Liver (tissue), 9 donors: ENCODE measurements around the gene RNASEH2A. TPM values are rescaled to one million over a fixed set of nuclear protein-coding genes. Genes with fewer than 3 reads are reported as not detected.
A peak's percentile ranks its signal among the peaks of the same experiment; 100 is the strongest.

Source experiments
- DNase-seq: peaks from one replicate; pipeline ENCODE4 v3.0.0-alpha.2; 2017; ENCODE audit warnings: low spot score
- H3K27ac ChIP-seq, 2 donors: one replicate each; pipeline ENCODE4 v1.7.0; 2013; ENCODE audit warnings: inconsistent platforms in 2 of 2, low read length in 2 of 2, control low read depth in 1 of 2, low read depth in 1 of 2, mild to moderate bottlenecking in 1 of 2
- H3K27me3 ChIP-seq, 4 donors: one replicate each; pipeline versions ENCODE4 v1.6.1 to v1.7.0; 2013; ENCODE audit warnings: low read length in 3 of 4, inconsistent platforms in 1 of 4, mild to moderate bottlenecking in 1 of 4, moderate library complexity in 1 of 4; ENCODE audit not compliant: control insufficient read depth in 4 of 4, insufficient read depth in 4 of 4
- H3K36me3 ChIP-seq, 4 donors: one replicate each; pipeline versions ENCODE4 v1.6.1 to v1.7.0; 2013; ENCODE audit warnings: low read length in 3 of 4, mild to moderate bottlenecking in 3 of 4, low read depth in 1 of 4, moderate library complexity in 1 of 4; ENCODE audit not compliant: control insufficient read depth in 4 of 4, insufficient read depth in 3 of 4
- H3K4me1 ChIP-seq, 4 donors: one replicate each; pipeline versions ENCODE4 v1.6.1 to v1.7.0; 2013; ENCODE audit warnings: low read length in 3 of 4, mild to moderate bottlenecking in 3 of 4, moderate library complexity in 1 of 4; ENCODE audit not compliant: control insufficient read depth in 4 of 4, insufficient read depth in 4 of 4
- H3K4me3 ChIP-seq, 3 donors: one replicate each; pipeline versions ENCODE4 v1.6.1 to v1.7.0; 2013; ENCODE audit warnings: low read length in 3 of 3, control low read depth in 1 of 3, low read depth in 1 of 3, mild to moderate bottlenecking in 1 of 3
- H3K9ac ChIP-seq, 2 donors: one replicate each; pipeline ENCODE4 v1.7.0; 2013; ENCODE audit warnings: low read length in 2 of 2, mild to moderate bottlenecking in 2 of 2, moderate library complexity in 2 of 2, control low read depth in 1 of 2, low read depth in 1 of 2
- H3K9me3 ChIP-seq, 4 donors: one replicate each; pipeline versions ENCODE4 v1.6.1 to v1.7.0; 2013; ENCODE audit warnings: low read length in 3 of 4; ENCODE audit not compliant: control insufficient read depth in 4 of 4
- ATF3 ChIP-seq: IDR thresholded peaks from 2 replicates; pipeline ENCODE4 v1.6.1; 2016; ENCODE audit warnings: antibody characterized with exemption
- CTCF ChIP-seq: fragments of 150-350 bp; IDR thresholded peaks from 2 replicates; pipeline ENCODE4 v1.5.1; 2017; ENCODE audit warnings: improper control_type of control experiment, low read depth, low read length; ENCODE audit not compliant: missing input control
- EGR1 ChIP-seq, 2 donors: IDR thresholded peaks; 2 replicates each; pipeline ENCODE4 v1.6.1; 2016 to 2018; ENCODE audit warnings: antibody characterized with exemption in 2 of 2, low read depth in 2 of 2
- FOXA1 ChIP-seq: IDR thresholded peaks from 2 replicates; pipeline ENCODE4 v1.6.1; 2016; ENCODE audit warnings: antibody characterized with exemption
- FOXA2 ChIP-seq: IDR thresholded peaks from 2 replicates; pipeline ENCODE4 v1.6.1; 2016; ENCODE audit warnings: antibody characterized with exemption
- GABPA ChIP-seq, 2 donors: IDR thresholded peaks in 1 of 2; conservative IDR thresholded peaks in 1 of 2; 2 replicates each; pipeline ENCODE4 v1.6.1; 2016; ENCODE audit warnings: antibody characterized with exemption in 2 of 2, mild to moderate bottlenecking in 1 of 2, moderate library complexity in 1 of 2
- HNF4A ChIP-seq, 2 donors: conservative IDR thresholded peaks; 2 replicates each; pipeline ENCODE4 v1.6.1; 2016; ENCODE audit warnings: antibody characterized with exemption in 2 of 2, mild to moderate bottlenecking in 2 of 2
- HNF4G ChIP-seq: IDR thresholded peaks from 2 replicates; pipeline ENCODE4 v1.6.1; 2016; ENCODE audit warnings: antibody characterized with exemption
- MAX ChIP-seq: IDR thresholded peaks from 2 replicates; pipeline ENCODE4 v1.6.1; 2016; ENCODE audit warnings: antibody characterized with exemption
- RAD21 ChIP-seq, 2 donors: IDR thresholded peaks; 2 replicates each; pipeline ENCODE4 v1.6.1; 2016; ENCODE audit warnings: antibody characterized with exemption in 2 of 2, mild to moderate bottlenecking in 2 of 2
- REST ChIP-seq: IDR thresholded peaks from 2 replicates; pipeline ENCODE4 v1.6.1; 2016; ENCODE audit warnings: antibody characterized with exemption, mild to moderate bottlenecking
- RXRA ChIP-seq, 2 donors: IDR thresholded peaks; 2 replicates each; pipeline ENCODE4 v1.6.1; 2017 to 2018; ENCODE audit warnings: antibody characterized with exemption in 2 of 2, mild to moderate bottlenecking in 1 of 2
- SP1 ChIP-seq: IDR thresholded peaks from 2 replicates; pipeline ENCODE4 v1.6.1; 2018; ENCODE audit warnings: antibody characterized with exemption, mild to moderate bottlenecking
- TAF1 ChIP-seq: conservative IDR thresholded peaks from 2 replicates; pipeline ENCODE4 v1.6.1; 2016; ENCODE audit warnings: antibody characterized with exemption, mild to moderate bottlenecking
- YY1 ChIP-seq: IDR thresholded peaks from 2 replicates; pipeline ENCODE4 v1.6.1; 2016; ENCODE audit warnings: antibody characterized with exemption, mild to moderate bottlenecking
- WGBS: extraction: QIAGEN DNeasy Blood & Tissue Kit; methylation state at CpG from one replicate; pipeline ENCODE4 v1.1.7; 2013; 5-methylcytosine and 5-hydroxymethylcytosine counted together
- polyA plus RNA-seq, 2 donors: library from polyadenylated mRNA; stranded (reverse) in 1 of 2; unstranded in 1 of 2; fragments of 200-250 nt in 1 of 2; fragments of >200 nt in 1 of 2; fragmentation: Nextera tagmentation in 1 of 2; extraction: Ambion mirVana in 1 of 2; gene quantifications; one replicate each; pipeline versions ENCODE4 v1.2.1 to v1.2.3, GENCODE V29; 2013 to 2015
- total RNA-seq, 2 donors: library from RNA; depleted of rRNA; stranded (reverse); fragments of >200 nt; gene quantifications; one replicate each; pipeline ENCODE4 v1.2.3, GENCODE V29; 2014
- donor health status: healthy.
- donor health status: healthy.
- donor health status: healthy.
- donor health status: healthy.
- donor health status: healthy.

Gene RNASEH2A
- total and polyA plus RNA-seq, 4 donors, result 1.8 to 17.5 (median 3.5) TPM

GRCh38 chr19:12777217-12778016 lies 29.0 kb upstream of the RNASEH2A start:
- 12% methylated on average over 43 of the region's 43 CpGs for WGBS
- H3K27me3 ChIP-seq, result no peaks in the 10 kb centered on the region
- no peaks in the 10 kb centered on the region for H3K9me3 ChIP-seq
- peak overlapping the region; percentile 65 to 72 for H3K9ac ChIP-seq
- peaks cover 12 to 31% (median 23%) of the 10 kb centered on the region in 4 donors for H3K4me1 ChIP-seq
- H3K4me3 ChIP-seq, result peak overlapping the region; percentile 59 to 81 (median 77)
- peaks cover 0 to 2% (median 0%) of the 10 kb centered on the region in 4 donors for H3K36me3 ChIP-seq
- peak overlapping the region; percentile 90 to 93 for H3K27ac ChIP-seq
- TF ChIP-seq SP1, result no peak
- peak; percentile 28 for TF ChIP-seq YY1
- peak; percentile 76 for TF ChIP-seq CTCF
- TF ChIP-seq HNF4A (conservative IDR thresholded peaks at IDR 0.05), result no peak
- TF ChIP-seq FOXA2, result no peak
- no peak for TF ChIP-seq REST
- TF ChIP-seq FOXA1, result no peak
- no peak for TF ChIP-seq RXRA (IDR thresholded peaks at IDR 0.05)
- no peak for TF ChIP-seq MAX
- no peak for TF ChIP-seq GABPA (IDR thresholded peaks at IDR 0.05 in 1 of 2, conservative IDR thresholded peaks at IDR 0.05 in 1 of 2)
- TF ChIP-seq HNF4G, result no peak
- TF ChIP-seq TAF1, result no peak
- TF ChIP-seq RAD21 (IDR thresholded peaks at IDR 0.05), result peak; percentile 86 to 94
- TF ChIP-seq ATF3, result no peak
- no peak for TF ChIP-seq EGR1 (IDR thresholded peaks at IDR 0.05; ENCODE audit: low read depth in 2 of 2)
- DNase-seq, result peak; percentile 86
